Measurements from ENCODE around the gene NACA.
"Not testable (repeated sequence)": the region's sequence is repeated elsewhere in the genome, so short reads cannot be mapped to it uniquely, and the experiment has no call there.

NACA gene

DNA sequence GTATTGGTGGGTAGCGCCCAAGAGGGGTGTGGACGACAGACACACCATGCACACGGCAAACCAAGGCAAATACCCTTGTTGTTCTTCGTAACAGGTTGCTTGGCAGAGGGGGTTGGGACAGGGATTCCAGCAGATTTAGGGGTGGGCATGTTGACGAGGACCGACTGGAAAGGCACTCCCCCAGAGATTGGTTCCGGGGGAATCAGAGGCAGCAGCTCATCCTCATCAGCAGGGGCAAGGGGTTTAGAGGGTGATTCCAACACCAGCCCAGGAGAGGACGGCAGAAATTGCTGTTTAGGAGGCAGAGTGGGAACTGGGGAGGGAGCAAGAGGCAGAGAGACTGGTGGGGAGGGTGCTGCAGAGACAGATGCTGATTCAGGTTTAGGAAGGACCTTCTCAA is 9.3 kb downstream of the NACA start:
- no peak overlapping the region for H3K27ac ChIP-seq (ENCODE audit: low read length)
- peaks cover 21% of the 10 kb centered on the region for H3K4me1 ChIP-seq (ENCODE audit: low read length)
- no peak overlapping the region for H3K9ac ChIP-seq (ENCODE audit: low read length)
- H3K4me3 ChIP-seq (ENCODE audit: low read length), result no peak overlapping the region
- no peak overlapping the region for H2AFZ ChIP-seq (ENCODE audit: low read depth, low read length)
- peaks cover 61% of the 10 kb centered on the region for H3K79me2 ChIP-seq (ENCODE audit: low read length)
- H3K4me2 ChIP-seq (ENCODE audit: low read length), result no peak overlapping the region
- peaks cover 70% of the 10 kb centered on the region for H3K36me3 ChIP-seq (replicated peaks; ENCODE audit: low read depth, low read length)
- H3K9me3 ChIP-seq (ENCODE audit: insufficient read depth, low read length), result no peaks in the 10 kb centered on the region
- TF ChIP-seq EZH2phosphoT487 (IDR thresholded peaks at IDR 0.05; ENCODE audit: low read depth), result no peak
- no peak for TF ChIP-seq CTCF (IDR thresholded peaks at IDR 0.05; ENCODE audit: low read depth, low read length)
- H4K20me1 ChIP-seq (ENCODE audit: insufficient read depth, low read length), result peaks cover 77% of the 10 kb centered on the region
- H3K27me3 ChIP-seq (ENCODE audit: low read depth, low read length), result no peaks in the 10 kb centered on the region

DNA sequence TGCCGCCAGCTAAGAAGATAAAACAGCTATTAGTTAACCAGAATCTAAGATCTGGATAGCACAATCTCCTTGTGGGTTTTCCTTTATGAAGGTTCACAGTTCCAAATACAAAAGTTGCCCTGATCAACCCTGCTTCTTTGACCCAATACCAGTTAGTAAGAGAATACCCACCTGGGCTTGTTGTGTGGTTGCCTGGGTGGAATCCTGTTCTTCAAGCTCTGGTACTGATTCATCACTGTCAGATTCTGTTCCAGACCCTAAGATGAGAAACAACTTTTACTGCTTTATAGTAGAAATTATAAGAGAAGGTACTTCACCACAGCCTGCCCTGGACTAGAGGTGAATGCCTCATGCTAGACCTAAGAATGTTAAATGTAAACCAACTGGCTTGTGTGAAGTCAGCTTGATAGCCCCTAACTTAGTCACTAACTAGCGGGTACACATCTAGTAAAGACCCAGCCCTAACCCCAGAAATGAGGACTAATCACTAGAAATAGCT is 10.6 kb downstream of the NACA start:
- TF ChIP-seq CTCF (IDR thresholded peaks at IDR 0.05; ENCODE audit: low read depth, low read length) (no peak), EZH2phosphoT487 (IDR thresholded peaks at IDR 0.05; ENCODE audit: low read depth) (no peak)
- Histone ChIP-seq H3K4me2 (ENCODE audit: low read length) (no peak overlapping the region), H3K4me3 (ENCODE audit: low read length) (no peak overlapping the region), H3K27ac (ENCODE audit: low read length) (no peak overlapping the region), H3K36me3 (replicated peaks; ENCODE audit: low read depth, low read length) (peaks cover 57% of the 10 kb centered on the region), H3K4me1 (ENCODE audit: low read length) (peaks cover 9% of the 10 kb centered on the region), H3K9ac (ENCODE audit: low read length) (no peak overlapping the region), H3K79me2 (ENCODE audit: low read length) (peaks cover 48% of the 10 kb centered on the region), H3K27me3 (ENCODE audit: low read depth, low read length) (no peaks in the 10 kb centered on the region), H2AFZ (ENCODE audit: low read depth, low read length) (no peak overlapping the region), H3K9me3 (ENCODE audit: insufficient read depth, low read length) (no peaks in the 10 kb centered on the region), H4K20me1 (ENCODE audit: insufficient read depth, low read length) (peaks cover 64% of the 10 kb centered on the region)

DNA sequence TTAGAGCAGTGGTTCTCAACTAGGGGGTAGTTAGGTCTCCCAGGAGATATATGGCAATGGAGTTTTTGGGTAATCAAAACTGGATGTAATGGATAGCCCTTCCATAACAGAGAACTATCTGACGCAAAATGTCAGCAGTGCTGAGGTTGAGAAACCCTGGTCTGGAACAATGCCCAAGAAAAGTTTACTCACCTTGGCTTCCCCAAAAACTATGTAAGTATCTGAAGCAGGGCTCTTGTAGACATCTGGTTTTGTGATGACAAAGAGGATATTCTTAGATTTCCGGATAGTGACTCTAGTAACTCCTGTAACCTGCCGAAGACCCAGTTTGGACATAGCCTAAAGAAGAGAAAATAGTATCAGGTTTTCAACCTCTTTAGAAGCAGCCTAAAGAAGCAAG is 11.8 kb downstream of the NACA start:
- Histone ChIP-seq H3K4me1 (ENCODE audit: low read length) (no peaks in the 10 kb centered on the region), H3K79me2 (ENCODE audit: low read length) (peaks cover 37% of the 10 kb centered on the region), H3K9ac (ENCODE audit: low read length) (no peak overlapping the region), H3K4me3 (ENCODE audit: low read length) (no peak overlapping the region), H4K20me1 (ENCODE audit: insufficient read depth, low read length) (peaks cover 53% of the 10 kb centered on the region), H3K27me3 (ENCODE audit: low read depth, low read length) (no peaks in the 10 kb centered on the region), H3K9me3 (ENCODE audit: insufficient read depth, low read length) (no peaks in the 10 kb centered on the region), H2AFZ (ENCODE audit: low read depth, low read length) (no peak overlapping the region), H3K27ac (ENCODE audit: low read length) (no peak overlapping the region), H3K4me2 (ENCODE audit: low read length) (no peak overlapping the region), H3K36me3 (replicated peaks; ENCODE audit: low read depth, low read length) (peaks cover 49% of the 10 kb centered on the region)
- TF ChIP-seq EZH2phosphoT487 (IDR thresholded peaks at IDR 0.05; ENCODE audit: low read depth), result no peak
- TF ChIP-seq CTCF (IDR thresholded peaks at IDR 0.05; ENCODE audit: low read depth, low read length), result no peak

DNA sequence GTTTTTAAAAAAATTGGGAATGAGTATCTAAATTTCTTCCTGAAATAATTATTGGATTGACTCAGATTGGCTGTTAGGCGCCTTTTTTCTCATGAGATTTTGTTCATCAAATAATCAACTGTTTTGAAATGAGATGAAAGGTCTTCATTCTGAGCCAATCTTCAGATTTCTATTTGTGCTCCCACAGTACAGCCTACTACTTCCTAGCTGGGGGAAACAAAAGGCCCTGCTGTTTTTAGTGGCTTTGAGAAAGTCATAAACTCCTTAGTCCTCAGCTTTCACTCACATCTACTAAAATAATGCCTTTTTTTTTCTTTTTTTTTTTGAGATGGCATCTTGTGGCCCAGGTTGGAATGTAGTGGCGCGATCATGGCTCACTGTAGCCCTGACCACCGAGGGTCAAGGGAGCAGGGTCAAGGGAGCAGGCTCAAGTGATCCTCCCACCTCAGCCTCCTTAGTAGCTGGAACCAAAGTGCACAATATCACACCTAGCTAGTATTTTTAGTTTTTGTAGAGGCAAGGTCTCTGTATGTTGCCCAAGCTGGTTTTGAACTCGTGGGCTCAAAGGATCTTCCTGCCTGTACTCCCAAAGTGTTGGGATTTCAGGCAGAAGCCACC is 15.2 kb downstream of the NACA start:
- H3K27ac ChIP-seq (ENCODE audit: low read length), result no peak overlapping the region
- peaks cover 36% of the 10 kb centered on the region for H3K36me3 ChIP-seq (replicated peaks; ENCODE audit: low read depth, low read length)
- H3K27me3 ChIP-seq (ENCODE audit: low read depth, low read length), result no peaks in the 10 kb centered on the region
- peaks cover 20% of the 10 kb centered on the region for H4K20me1 ChIP-seq (ENCODE audit: insufficient read depth, low read length)
- TF ChIP-seq EZH2phosphoT487 (IDR thresholded peaks at IDR 0.05; ENCODE audit: low read depth) (no peak), CTCF (IDR thresholded peaks at IDR 0.05; ENCODE audit: low read depth, low read length) (no peak)
- no peak overlapping the region for H3K4me3 ChIP-seq (ENCODE audit: low read length)
- H3K4me2 ChIP-seq (ENCODE audit: low read length), result no peak overlapping the region
- H3K4me1 ChIP-seq (ENCODE audit: low read length), result no peaks in the 10 kb centered on the region
- no peak overlapping the region for H2AFZ ChIP-seq (ENCODE audit: low read depth, low read length)
- no peak overlapping the region for H3K9ac ChIP-seq (ENCODE audit: low read length)
- H3K79me2 ChIP-seq (ENCODE audit: low read length), result peaks cover 4% of the 10 kb centered on the region; the same call in 1 of the 2 replicates
- no peaks in the 10 kb centered on the region for H3K9me3 ChIP-seq (ENCODE audit: insufficient read depth, low read length)

DNA sequence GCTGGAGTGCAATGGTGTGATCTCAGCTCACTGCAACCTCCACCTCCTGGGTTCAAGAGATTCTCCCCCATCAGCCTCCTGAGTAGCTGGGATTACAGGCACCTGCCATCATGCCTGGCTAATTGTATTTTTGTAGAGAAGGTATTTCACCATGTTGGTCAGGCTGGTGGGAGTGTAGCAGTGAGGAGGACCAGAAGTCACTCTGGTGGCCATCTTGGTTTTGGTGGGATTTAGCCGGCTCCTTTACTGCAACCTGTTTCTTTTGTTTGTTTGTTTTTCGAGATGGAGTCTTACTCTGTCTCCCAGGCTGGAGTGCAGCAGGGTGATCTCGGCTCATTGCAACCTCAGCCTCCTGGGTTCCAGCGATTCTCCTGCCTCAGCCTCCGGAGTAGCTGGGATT is 20.6 kb downstream of the NACA start:
- H2AFZ ChIP-seq (ENCODE audit: low read depth, low read length); H4K20me1 ChIP-seq (ENCODE audit: insufficient read depth, low read length): not testable (repeated sequence)

More for the DNA sequence above, 20.6 kb downstream of the NACA start:
- H3K4me3 ChIP-seq (ENCODE audit: low read length); H3K27me3 ChIP-seq (ENCODE audit: low read depth, low read length); H3K27ac ChIP-seq (ENCODE audit: low read length); H3K9ac ChIP-seq (ENCODE audit: low read length); H3K4me2 ChIP-seq (ENCODE audit: low read length); H3K9me3 ChIP-seq (ENCODE audit: insufficient read depth, low read length); H3K79me2 ChIP-seq (ENCODE audit: low read length); H3K4me1 ChIP-seq (ENCODE audit: low read length); H3K36me3 ChIP-seq (replicated peaks; ENCODE audit: low read depth, low read length): not testable (repeated sequence)

Measured in OCI-LY3 (cell line).